ENCODE data around the gene NOL8. TPM values are rescaled to one million over a fixed set of nuclear protein-coding genes. Genes with fewer than 3 reads are reported as not detected.

The NOL8 gene
- total RNA-seq, 1 experiment from 2014 or later = 32.2 TPM

DNA sequence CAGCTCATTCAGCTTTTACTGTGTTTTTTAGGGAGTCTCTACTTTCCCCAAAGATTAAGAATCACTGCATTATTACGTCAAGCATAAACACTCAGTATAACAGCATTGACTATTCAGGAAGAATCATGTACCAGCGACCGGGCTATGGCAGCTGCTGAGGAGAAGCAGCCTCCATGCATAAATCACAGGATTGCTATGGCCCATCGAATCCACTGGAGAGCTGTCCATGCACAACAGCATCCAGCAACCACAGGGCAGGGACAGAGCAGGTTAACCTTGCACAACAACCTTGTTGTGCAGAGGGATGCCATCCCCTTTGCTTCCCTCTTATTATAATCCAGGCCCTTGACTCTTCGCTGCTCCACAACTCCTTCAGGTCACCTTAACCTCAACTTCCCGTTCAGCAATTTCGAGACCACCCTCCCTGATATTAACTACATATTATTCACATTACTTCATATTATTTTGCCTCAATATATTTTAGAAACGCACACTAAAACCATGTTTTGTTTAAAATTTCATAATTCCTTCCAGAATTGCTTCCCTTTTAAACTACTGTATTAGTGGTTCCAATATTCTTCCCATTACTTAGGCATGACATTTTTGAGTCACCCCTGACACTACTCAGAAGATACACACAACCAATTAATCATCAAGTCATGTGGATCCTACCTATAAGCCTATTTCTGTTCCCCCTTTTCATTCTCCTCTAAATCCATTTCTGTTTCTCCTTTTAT, 32.6 kb downstream of the NOL8 start:
- peak overlapping the region; percentile 69 for H3K27ac Mint-ChIP-seq
- H3K4me3 Mint-ChIP-seq = peak overlapping the region; percentile 98
- DNase-seq (ENCODE audit: low spot score) (no peak), ATAC-seq (no peak)
- H3K9me3 Mint-ChIP-seq = no peaks in the 10 kb centered on the region
- ChIA-PET POLR2A (interaction anchor here (0.7 to 0.9 kb wide), 2 partner anchors 14 to 495 kb away, joined by 3 to 5 read pairs; no protein-coding TSS in a partner anchor), CTCF (interaction anchor here (1.3 kb wide), 1 partner anchor 152 kb away, joined by 7 read pairs; no protein-coding TSS in a partner anchor)
- TF ChIP-seq GABPB1 (CRISPR knock-in tag; IDR thresholded peaks at IDR 0.05) (no peak), RORB (CRISPR knock-in tag; IDR thresholded peaks at IDR 0.05) (peak; percentile 4; the same call in 1 of the 2 replicates)
- H3K4me1 Mint-ChIP-seq = peaks cover 16% of the 10 kb centered on the region
- peaks cover 47% of the 10 kb centered on the region for H3K36me3 Mint-ChIP-seq
- H3K27me3 Mint-ChIP-seq (ENCODE audit: low read depth) = no peaks in the 10 kb centered on the region

DNA sequence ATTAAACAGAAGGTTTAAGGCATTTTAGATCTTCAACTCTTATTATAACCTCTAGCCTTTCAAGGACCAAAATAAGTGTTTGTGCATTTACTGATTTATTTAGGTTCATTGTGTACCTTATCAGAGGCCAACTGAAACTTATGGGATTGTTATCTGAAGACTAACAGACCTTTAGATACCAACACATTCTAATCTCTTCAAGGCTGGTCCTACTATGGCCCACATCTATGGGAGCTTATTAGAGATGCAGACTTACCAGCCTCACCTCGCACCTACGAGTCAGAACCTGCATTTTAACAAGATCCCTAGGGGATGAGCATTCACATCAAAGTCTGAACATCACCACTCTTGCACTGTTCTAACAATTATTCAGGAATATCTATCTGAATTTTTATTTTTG, 33.6 kb downstream of the NOL8 start:
- POLR2A ChIA-PET = interaction anchor here (0.5 to 0.9 kb wide), 4 partner anchors 14 to 496 kb away, joined by 3 to 5 read pairs (median 3); no protein-coding TSS in a partner anchor
- H3K36me3 Mint-ChIP-seq = peaks cover 48% of the 10 kb centered on the region
- TF ChIP-seq ZNF423 (CRISPR knock-in tag; IDR thresholded peaks at IDR 0.05) (no peak), JAZF1 (CRISPR knock-in tag; IDR thresholded peaks at IDR 0.05) (no peak), KAT7 (CRISPR knock-in tag; IDR thresholded peaks at IDR 0.05; ENCODE audit: borderline replicate concordance) (no peak), TEAD1 (CRISPR knock-in tag; IDR thresholded peaks at IDR 0.05) (no peak), ZBTB21 (CRISPR knock-in tag; IDR thresholded peaks at IDR 0.05; ENCODE audit: borderline replicate concordance) (no peak)
- TF ChIP-seq, protein P1, sequence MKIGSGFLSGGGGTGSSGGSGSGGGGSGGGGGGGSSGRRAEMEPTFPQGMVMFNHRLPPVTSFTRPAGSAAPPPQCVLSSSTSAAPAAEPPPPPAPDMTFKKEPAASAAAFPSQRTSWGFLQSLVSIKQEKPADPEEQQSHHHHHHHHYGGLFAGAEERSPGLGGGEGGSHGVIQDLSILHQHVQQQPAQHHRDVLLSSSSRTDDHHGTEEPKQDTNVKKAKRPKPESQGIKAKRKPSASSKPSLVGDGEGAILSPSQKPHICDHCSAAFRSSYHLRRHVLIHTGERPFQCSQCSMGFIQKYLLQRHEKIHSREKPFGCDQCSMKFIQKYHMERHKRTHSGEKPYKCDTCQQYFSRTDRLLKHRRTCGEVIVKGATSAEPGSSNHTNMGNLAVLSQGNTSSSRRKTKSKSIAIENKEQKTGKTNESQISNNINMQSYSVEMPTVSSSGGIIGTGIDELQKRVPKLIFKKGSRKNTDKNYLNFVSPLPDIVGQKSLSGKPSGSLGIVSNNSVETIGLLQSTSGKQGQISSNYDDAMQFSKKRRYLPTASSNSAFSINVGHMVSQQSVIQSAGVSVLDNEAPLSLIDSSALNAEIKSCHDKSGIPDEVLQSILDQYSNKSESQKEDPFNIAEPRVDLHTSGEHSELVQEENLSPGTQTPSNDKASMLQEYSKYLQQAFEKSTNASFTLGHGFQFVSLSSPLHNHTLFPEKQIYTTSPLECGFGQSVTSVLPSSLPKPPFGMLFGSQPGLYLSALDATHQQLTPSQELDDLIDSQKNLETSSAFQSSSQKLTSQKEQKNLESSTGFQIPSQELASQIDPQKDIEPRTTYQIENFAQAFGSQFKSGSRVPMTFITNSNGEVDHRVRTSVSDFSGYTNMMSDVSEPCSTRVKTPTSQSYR (CRISPR knock-in tag; IDR thresholded peaks at IDR 0.05) = no peak
- CTCF ChIA-PET = interaction anchor here (1.3 kb wide), 1 partner anchor 151 kb away, joined by 7 read pairs; no protein-coding TSS in a partner anchor
- DNase-seq (ENCODE audit: low spot score) = no peak
- peaks cover 16% of the 10 kb centered on the region for H3K4me1 Mint-ChIP-seq
- no peaks in the 10 kb centered on the region for H3K27me3 Mint-ChIP-seq (ENCODE audit: low read depth)
- peak overlapping the region; percentile 98 for H3K4me3 Mint-ChIP-seq
- H3K27ac Mint-ChIP-seq = peak overlapping the region; percentile 39; the same call in 1 of the 2 replicates
- H3K9me3 Mint-ChIP-seq = no peaks in the 10 kb centered on the region
- ATAC-seq = no peak

DNA sequence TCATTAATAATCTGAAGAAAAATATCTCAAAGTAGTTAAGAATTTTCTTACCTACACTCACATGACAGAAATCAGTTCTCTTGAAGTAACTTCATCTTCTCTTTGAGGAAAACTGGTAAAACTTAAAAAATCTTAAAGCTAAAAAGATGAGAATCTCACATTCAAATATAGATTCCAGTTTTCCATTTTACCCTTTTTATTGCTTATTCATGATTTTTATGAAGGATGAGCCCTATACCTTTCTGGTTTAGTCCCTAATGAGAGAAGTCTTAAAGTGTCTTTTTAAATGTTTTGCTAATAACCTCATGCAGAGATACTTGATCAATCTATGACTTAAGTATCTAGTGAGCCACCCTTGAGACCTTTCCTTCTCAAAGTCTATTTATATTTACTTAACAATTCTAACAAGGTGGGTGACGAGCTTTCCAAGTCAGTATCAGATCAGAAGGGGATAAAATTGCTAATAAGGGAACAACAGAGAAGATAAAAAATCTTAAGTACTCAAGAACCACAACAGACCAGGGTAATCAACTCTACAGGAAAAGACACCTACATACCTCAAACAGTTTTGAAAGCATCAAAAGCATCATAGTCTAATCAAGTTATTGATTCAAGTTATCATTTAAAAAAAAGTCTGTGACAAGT, 34.2 kb downstream of the NOL8 start:
- Mint-ChIP-seq H3K4me1 (peaks cover 16% of the 10 kb centered on the region), H3K36me3 (peaks cover 53% of the 10 kb centered on the region), H3K9me3 (no peaks in the 10 kb centered on the region), H3K27me3 (ENCODE audit: low read depth) (no peaks in the 10 kb centered on the region), H3K27ac (peak overlapping the region; percentile 11; the same call in 1 of the 2 replicates), H3K4me3 (peak overlapping the region; percentile 19)
- DNase-seq (ENCODE audit: low spot score) (no peak), ATAC-seq (no peak)
- ChIA-PET POLR2A (no interaction called here), CTCF (interaction anchor here (1.3 kb wide), 1 partner anchor 150 kb away, joined by 7 read pairs; no protein-coding TSS in a partner anchor)
- TF ChIP-seq, protein P2, sequence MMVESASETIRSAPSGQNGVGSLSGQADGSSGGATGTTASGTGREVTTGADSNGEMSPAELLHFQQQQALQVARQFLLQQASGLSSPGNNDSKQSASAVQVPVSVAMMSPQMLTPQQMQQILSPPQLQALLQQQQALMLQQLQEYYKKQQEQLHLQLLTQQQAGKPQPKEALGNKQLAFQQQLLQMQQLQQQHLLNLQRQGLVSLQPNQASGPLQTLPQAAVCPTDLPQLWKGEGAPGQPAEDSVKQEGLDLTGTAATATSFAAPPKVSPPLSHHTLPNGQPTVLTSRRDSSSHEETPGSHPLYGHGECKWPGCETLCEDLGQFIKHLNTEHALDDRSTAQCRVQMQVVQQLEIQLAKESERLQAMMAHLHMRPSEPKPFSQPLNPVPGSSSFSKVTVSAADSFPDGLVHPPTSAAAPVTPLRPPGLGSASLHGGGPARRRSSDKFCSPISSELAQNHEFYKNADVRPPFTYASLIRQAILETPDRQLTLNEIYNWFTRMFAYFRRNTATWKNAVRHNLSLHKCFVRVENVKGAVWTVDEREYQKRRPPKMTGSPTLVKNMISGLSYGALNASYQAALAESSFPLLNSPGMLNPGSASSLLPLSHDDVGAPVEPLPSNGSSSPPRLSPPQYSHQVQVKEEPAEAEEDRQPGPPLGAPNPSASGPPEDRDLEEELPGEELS (CRISPR knock-in tag; IDR thresholded peaks at IDR 0.05) = no peak
- no peak for TF ChIP-seq ZBTB21 (CRISPR knock-in tag; IDR thresholded peaks at IDR 0.05; ENCODE audit: borderline replicate concordance)
- TF ChIP-seq, protein P3, sequence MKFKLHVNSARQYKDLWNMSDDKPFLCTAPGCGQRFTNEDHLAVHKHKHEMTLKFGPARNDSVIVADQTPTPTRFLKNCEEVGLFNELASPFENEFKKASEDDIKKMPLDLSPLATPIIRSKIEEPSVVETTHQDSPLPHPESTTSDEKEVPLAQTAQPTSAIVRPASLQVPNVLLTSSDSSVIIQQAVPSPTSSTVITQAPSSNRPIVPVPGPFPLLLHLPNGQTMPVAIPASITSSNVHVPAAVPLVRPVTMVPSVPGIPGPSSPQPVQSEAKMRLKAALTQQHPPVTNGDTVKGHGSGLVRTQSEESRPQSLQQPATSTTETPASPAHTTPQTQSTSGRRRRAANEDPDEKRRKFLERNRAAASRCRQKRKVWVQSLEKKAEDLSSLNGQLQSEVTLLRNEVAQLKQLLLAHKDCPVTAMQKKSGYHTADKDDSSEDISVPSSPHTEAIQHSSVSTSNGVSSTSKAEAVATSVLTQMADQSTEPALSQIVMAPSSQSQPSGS (CRISPR knock-in tag; IDR thresholded peaks at IDR 0.05; ENCODE audit: borderline replicate concordance, low read depth) = no peak
- TF ChIP-seq, protein P4, sequence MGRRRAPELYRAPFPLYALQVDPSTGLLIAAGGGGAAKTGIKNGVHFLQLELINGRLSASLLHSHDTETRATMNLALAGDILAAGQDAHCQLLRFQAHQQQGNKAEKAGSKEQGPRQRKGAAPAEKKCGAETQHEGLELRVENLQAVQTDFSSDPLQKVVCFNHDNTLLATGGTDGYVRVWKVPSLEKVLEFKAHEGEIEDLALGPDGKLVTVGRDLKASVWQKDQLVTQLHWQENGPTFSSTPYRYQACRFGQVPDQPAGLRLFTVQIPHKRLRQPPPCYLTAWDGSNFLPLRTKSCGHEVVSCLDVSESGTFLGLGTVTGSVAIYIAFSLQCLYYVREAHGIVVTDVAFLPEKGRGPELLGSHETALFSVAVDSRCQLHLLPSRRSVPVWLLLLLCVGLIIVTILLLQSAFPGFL (CRISPR knock-in tag; IDR thresholded peaks at IDR 0.05; ENCODE audit: borderline replicate concordance) = no peak
- no peak for TF ChIP-seq ELF4 (CRISPR knock-in tag; IDR thresholded peaks at IDR 0.05; ENCODE audit: low read depth)
- no peak for TF ChIP-seq EMX1 (CRISPR knock-in tag; IDR thresholded peaks at IDR 0.05)
- no peak for TF ChIP-seq ZNF671 (CRISPR knock-in tag; IDR thresholded peaks at IDR 0.05)
- no peak for TF ChIP-seq SOX15 (CRISPR knock-in tag; IDR thresholded peaks at IDR 0.05)
- no peak for TF ChIP-seq JAZF1 (CRISPR knock-in tag; IDR thresholded peaks at IDR 0.05)
- TF ChIP-seq ZNF232 (CRISPR knock-in tag; IDR thresholded peaks at IDR 0.05) = no peak
- TF ChIP-seq, protein P5, sequence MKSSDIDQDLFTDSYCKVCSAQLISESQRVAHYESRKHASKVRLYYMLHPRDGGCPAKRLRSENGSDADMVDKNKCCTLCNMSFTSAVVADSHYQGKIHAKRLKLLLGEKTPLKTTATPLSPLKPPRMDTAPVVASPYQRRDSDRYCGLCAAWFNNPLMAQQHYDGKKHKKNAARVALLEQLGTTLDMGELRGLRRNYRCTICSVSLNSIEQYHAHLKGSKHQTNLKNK (CRISPR knock-in tag; IDR thresholded peaks at IDR 0.05) = no peak
